A204.1 (cell line): Measurements from ENCODE around the gene ASPHD2.
"Not testable (repeated sequence)": the region's sequence is repeated elsewhere in the genome, so short reads cannot be mapped to it uniquely, and the experiment has no call there.

ENCODE experiments used
- FAIRE-seq: peaks from 2 replicates; lab custom pipeline; 2012; peaks lifted over from hg19 to GRCh38; lab: Jason Lieb, UNC

The ASPHD2 gene

GRCh38 chr22:26428515-26429457, at the start of gene ASPHD2:
Gene ASPHD2 (plus strand): TSS chr22:26429260. CDS start chr22:26433616, 4,356 bp downstream.
- no peak for FAIRE-seq

GRCh38 chr22:26380072-26380830, 48.8 kb upstream of the ASPHD2 start:
- no peak for FAIRE-seq

GRCh38 chr22:26382782-26383181, 46.3 kb upstream of the ASPHD2 start:
- no peak for FAIRE-seq

DNA sequence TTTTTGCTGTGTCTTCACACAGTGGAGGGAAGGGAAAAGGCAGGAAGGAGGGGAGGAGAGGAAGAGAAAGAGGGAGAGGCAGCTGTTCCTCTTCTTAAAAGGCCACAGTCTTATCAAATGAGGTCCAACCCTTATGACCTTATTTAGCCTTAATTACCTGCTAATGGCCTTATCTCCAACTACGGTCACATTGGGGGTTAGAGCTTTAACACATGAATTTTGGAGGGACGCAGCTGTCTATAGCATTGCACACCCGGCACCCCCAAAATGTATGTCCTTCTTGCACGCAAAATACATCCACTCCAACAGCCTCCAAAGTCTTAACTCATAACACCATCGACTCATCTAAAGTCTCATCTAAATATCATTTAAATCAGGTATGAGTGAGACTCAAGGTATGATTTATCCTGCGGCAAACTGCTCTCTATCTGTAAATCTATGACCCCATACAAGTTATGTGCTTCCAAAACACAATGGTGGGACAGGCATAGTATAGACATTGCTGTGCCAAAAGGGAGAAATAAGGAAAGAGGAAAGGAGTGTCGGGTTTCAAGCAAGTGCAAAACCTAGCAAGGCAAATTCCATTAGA, 45.0 kb upstream of the ASPHD2 start:
- FAIRE-seq: no peak

GRCh38 chr22:26385164-26385563, 43.9 kb upstream of the ASPHD2 start:
- FAIRE-seq: no peak

GRCh38 chr22:26389125-26389524, 39.9 kb upstream of the ASPHD2 start:
- FAIRE-seq: no peak

DNA sequence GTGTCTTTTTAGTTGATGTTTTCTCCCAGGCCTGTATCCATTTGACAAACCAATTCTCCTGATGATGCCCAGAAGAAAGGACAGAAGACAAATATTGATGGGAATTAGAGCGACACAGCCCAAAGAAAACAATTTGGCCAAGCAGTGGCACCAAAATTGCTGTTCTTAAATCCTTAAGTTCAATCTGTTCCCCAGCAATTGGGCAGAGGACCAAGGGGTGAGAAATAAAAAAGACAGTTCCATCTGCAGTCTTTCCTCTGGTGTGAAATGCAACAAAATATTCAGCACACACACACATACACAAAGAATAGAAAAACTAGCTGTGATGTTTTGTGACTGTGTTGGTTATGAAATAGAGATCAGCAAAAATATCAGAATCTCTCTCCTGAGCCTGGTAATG, 38.0 kb upstream of the ASPHD2 start:
- no peak for FAIRE-seq

- no peak for FAIRE-seq
Observed at GRCh38 chr22:26391623-26392022, 37.4 kb upstream of the ASPHD2 start.

DNA sequence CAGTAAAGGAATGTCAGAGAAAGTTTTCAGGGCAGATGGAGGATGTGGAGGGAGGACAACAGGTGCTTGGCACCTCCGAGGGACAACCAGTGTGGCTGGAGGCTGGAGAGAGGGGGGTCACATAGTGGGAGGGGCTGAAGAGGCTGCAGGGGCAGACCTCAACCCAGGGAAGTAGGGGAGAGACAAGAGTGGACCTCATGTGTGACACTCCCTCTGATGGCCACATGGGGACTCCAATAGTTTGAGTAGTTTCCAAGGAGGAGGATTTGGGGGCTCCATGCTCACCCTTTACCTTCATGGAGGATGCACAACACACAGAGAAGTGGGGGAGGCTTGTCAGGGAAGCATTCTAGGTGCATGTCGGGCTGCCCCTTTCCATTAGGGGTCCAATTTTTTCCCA, 35.1 kb upstream of the ASPHD2 start:
- FAIRE-seq: no peak

- FAIRE-seq: no peak
Observed at GRCh38 chr22:26394777-26395176, 34.3 kb upstream of the ASPHD2 start.

- no peak for FAIRE-seq
Observed at GRCh38 chr22:26395926-26396325, 33.1 kb upstream of the ASPHD2 start.

DNA sequence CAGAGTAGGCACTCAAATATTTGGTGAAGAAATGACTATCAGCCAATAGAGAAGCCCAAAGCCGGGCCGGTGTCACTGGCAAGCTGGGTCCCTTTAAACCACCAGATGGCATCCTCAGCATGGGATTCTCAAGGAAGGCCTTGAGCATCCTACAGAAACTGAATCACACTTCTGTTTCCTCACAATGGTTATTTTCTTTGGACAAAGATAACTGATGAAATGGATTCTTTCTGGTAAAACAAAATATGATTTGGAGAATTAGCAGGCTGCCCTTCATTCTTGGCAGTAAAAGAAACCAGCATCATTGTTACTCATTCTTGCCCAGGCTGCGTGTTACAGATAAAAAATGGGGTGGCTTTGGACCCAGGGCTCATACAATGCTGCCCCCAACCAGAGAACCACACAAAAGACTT, 30.3 kb upstream of the ASPHD2 start:
- peak; percentile 88 for FAIRE-seq

DNA sequence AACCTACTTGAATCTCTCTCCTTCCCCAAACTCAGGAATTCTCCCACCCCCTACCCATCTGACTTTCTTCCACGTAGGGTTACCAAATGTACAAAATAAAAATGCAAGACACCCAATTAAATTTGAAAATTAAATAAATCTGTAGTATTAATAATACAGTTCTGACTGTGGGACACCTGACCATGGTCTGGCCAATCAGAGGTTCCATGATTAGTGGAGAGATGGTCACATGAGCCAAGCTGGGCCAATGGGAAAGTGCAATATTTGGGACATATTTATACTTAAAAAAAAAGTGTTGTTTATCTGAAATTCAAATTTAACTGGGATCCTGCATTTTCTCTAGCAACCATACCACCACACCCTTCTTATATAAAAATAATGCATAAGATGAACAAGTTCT, 29.8 kb upstream of the ASPHD2 start:
- FAIRE-seq: no peak

DNA sequence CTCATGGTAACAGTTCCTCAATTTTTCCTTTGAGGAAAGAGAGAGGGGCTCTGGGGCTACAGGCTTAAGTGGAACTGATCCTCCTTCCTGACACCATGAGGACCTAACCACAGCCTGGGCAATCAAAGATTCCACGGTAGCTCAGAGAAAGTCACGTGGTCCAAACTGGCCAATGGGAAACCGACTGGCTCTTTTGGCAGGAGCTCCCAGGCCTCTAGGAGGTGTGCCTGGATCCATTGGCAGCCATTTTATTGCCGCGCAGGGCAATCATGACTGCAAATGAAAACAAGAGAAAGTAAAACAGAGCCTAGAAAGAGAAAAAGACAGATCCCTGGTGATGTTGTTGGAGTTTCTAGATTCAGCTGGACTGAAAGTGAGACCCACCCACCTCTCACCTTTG, 27.3 kb upstream of the ASPHD2 start:
- no peak for FAIRE-seq

DNA sequence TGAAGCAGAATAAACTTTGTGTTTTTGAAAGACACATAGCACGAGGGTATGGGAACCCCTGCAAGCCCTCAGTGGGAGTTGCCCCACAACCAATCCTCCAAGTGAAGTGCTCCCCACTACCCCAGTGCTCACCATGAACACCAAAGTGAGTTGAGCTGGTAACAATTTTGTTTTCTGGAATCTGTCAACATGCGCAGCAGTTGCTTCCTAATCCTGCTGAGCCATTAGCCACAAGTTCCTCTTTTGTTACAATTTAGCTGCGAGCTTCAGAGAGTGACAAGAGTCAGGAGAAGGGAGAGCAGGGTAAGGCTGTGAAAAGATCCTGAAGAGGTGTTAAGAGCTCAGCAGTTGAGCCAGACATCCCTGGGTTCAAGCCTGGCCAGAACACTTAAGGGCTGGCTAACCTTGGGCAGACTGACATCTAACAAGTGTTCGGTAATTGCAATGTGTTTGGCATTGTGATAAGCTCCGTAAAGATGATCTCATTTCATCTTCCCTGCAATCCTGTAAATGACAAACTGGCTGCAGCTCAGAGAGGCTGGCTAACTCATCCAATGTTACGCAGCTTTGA, 24.1 kb upstream of the ASPHD2 start:
- no peak for FAIRE-seq

- no peak for FAIRE-seq
Observed at GRCh38 chr22:26406118-26406517, 22.9 kb upstream of the ASPHD2 start.

DNA sequence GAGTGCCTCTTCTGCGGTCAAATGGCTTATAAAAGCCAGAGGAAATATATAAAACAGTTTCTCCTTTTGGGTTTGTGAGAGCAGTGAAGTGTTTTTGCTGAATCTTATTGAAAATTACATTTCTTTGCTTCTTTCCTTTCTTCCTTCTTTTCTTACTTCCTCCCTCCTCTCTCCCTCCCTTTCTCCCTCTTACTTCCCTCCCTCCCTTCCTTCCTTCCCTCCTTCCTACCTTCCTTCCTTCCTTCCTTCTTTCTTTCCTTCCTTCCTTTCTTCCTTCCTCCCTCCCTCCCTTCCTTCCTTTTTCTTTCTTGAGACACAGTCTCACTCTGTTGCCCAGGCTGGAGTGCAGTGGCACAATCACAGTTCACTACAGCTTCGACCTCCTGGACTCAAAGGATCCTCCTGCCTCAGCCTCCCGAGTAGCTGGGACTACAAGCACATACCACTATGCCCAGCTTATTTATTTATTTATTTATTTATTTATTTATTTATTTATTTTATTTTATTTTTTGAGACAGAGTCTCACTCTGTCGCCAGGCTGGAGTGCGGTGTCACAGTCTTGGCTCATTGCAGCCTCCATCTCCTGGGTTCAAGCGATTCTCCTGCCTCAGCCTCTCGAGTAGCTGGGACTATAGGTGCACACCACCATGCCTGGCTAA, 20.4 kb upstream of the ASPHD2 start:
- FAIRE-seq: not testable (repeated sequence)

GRCh38 chr22:26409719-26410335, 19.2 kb upstream of the ASPHD2 start:
- no peak for FAIRE-seq

GRCh38 chr22:26410386-26410785, 18.7 kb upstream of the ASPHD2 start:
- FAIRE-seq: no peak

GRCh38 chr22:26414347-26414746, 14.7 kb upstream of the ASPHD2 start:
- FAIRE-seq: no peak

DNA sequence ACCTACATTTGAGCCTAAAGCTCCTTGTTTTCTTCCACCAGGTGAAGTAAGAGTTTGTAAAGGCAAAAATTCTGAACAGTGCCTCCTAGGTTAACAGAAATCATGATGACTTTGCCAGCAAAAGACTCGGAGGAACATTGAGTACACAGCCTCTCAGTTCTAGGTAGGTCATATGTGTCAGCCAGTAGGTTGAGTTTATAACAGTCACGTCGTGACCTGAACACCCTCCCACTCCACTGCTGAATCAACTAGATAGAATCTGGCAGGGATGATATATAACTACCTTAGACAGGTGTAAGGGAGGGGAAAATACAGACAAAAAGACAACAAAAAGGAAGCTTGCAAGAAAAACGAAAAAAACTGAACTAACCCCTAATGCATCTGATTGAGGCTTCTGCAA, 12.8 kb upstream of the ASPHD2 start:
- FAIRE-seq: no peak
